ENCODE measurements around the gene NDUFS7.

DNA sequence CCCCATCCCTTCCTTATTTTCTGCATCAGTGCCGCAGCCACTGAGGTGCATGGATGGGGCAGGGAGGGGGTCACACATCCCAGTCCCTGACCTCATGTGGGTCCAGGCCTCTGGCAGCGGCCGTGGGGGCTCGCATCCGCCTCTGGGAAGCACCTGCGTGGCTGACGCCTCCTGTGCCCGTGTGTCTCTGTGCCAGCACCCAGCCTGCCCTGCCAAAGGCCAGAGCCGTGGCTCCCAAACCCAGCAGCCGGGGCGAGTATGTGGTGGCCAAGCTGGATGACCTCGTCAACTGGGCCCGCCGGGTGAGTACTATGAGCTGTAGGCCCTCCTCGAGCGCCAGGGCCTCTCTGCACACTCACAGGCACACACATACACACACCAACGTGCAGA is 4.9 kb downstream of the NDUFS7 start:
- TF ChIP-seq, protein P1, sequence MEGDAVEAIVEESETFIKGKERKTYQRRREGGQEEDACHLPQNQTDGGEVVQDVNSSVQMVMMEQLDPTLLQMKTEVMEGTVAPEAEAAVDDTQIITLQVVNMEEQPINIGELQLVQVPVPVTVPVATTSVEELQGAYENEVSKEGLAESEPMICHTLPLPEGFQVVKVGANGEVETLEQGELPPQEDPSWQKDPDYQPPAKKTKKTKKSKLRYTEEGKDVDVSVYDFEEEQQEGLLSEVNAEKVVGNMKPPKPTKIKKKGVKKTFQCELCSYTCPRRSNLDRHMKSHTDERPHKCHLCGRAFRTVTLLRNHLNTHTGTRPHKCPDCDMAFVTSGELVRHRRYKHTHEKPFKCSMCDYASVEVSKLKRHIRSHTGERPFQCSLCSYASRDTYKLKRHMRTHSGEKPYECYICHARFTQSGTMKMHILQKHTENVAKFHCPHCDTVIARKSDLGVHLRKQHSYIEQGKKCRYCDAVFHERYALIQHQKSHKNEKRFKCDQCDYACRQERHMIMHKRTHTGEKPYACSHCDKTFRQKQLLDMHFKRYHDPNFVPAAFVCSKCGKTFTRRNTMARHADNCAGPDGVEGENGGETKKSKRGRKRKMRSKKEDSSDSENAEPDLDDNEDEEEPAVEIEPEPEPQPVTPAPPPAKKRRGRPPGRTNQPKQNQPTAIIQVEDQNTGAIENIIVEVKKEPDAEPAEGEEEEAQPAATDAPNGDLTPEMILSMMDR (IDR thresholded peaks at IDR 0.05 in 4 of 5, conservative IDR thresholded peaks at IDR 0.05 in 1 of 5): no peak
- no peak for TF ChIP-seq POLR2A (IDR thresholded peaks at IDR 0.05)
